CD4-positive, alpha-beta T cell (primary cell): ENCODE results near the gene HS2ST1. TPM values are rescaled to one million over a fixed set of nuclear protein-coding genes. Genes with fewer than 3 reads are reported as not detected.

Source experiments
- ATAC-seq: fragments of 200-7000 bp; cut with Tn5 transposase; one replicate; pipeline ENCODE4 v1.10.0; 2022; ENCODE audit warnings: mild to moderate bottlenecking; ENCODE audit not compliant: poor library complexity
- CTCF ChIA-PET: fragments of 350-600 bp; sonication (Branson Sonifier 250); formaldehyde crosslinking; loops from one replicate; lab custom pipeline; 2021; ENCODE audit warnings: antibody characterized with exemption, inconsistent platforms; lab: Charles Lee
- POLR2A ChIA-PET: fragments of 350-600 bp; sonication (Branson Sonifier 250); formaldehyde crosslinking; loops from one replicate; lab custom pipeline; 2021; ENCODE audit warnings: antibody characterized with exemption, inconsistent platforms; lab: Charles Lee
- DNase-seq, 14 experiments: peaks; one replicate each; pipeline ENCODE4 v3.0.0-alpha.2; 2013 to 2020; ENCODE audit warnings: mixed read lengths in 2 of 14
- H3K27ac ChIP-seq, 2 donors: one replicate each; pipeline versions ENCODE4 v1.5.1 to v1.7.0; 2013; ENCODE audit warnings: low read length in 2 of 2, low read depth in 1 of 2, mild to moderate bottlenecking in 1 of 2
- H3K27me3 ChIP-seq, 2 experiments: 1 replicate in 1 of 2; 2 replicates in 1 of 2; pipeline versions ENCODE4 v1.6.1 to v1.7.0; 2013; ENCODE audit warnings: low read length in 2 of 2, control low read depth in 1 of 2, mild to moderate bottlenecking in 1 of 2, moderate library complexity in 1 of 2; ENCODE audit not compliant: insufficient read depth in 2 of 2, control insufficient read depth in 1 of 2
- H3K36me3 ChIP-seq: one replicate; pipeline ENCODE4 v1.6.1; 2013; ENCODE audit warnings: low read length, control low read depth; ENCODE audit not compliant: insufficient read depth
- H3K4me1 ChIP-seq: one replicate; pipeline ENCODE4 v1.6.1; 2013; ENCODE audit warnings: low read length, control low read depth; ENCODE audit not compliant: insufficient read depth
- H3K4me3 ChIP-seq: one replicate; pipeline ENCODE4 v1.5.1; 2013; ENCODE audit warnings: mild to moderate bottlenecking, low read length, moderate library complexity
- H3K9me3 ChIP-seq, 2 experiments: 1 replicate in 1 of 2; 2 replicates in 1 of 2; pipeline versions ENCODE4 v1.6.1 to v1.7.0; 2013; ENCODE audit warnings: low read length in 2 of 2, mild to moderate bottlenecking in 2 of 2, control low read depth in 1 of 2, moderate library complexity in 1 of 2; ENCODE audit not compliant: control insufficient read depth in 1 of 2, insufficient read depth in 1 of 2
- H3K27ac Mint-ChIP-seq: one replicate; pipeline ENCODE4 v1.8.0; 2020; ENCODE audit warnings: mixed read lengths
- H3K27me3 Mint-ChIP-seq: one replicate; pipeline ENCODE4 v1.8.0; 2021; ENCODE audit warnings: mixed read lengths
- H3K36me3 Mint-ChIP-seq: one replicate; pipeline ENCODE4 v1.8.0; 2021; ENCODE audit warnings: low read depth, mixed read lengths
- H3K4me1 Mint-ChIP-seq: one replicate; pipeline ENCODE4 v1.8.0; 2021; ENCODE audit warnings: low read depth, mixed read lengths
- H3K4me3 Mint-ChIP-seq: one replicate; pipeline ENCODE4 v1.8.0; 2020; ENCODE audit warnings: mild to moderate bottlenecking, mixed read lengths
- H3K9me3 Mint-ChIP-seq: one replicate; pipeline ENCODE4 v1.8.0; 2020; ENCODE audit warnings: mixed read lengths
- CTCF ChIP-seq: fragments of 200-600 bp; IDR thresholded peaks from one replicate; pipeline ENCODE4 v1.8.0; 2022; ENCODE audit warnings: antibody characterized with exemption, mild to moderate bottlenecking
- intact Hi-C, 2 experiments: fragments of 100-400 bp; cut with DNase I in 1 of 2; cut with micrococcal nuclease in 1 of 2; formaldehyde crosslinking; loops; one replicate each; pipeline versions ENCODE4 v1.15.1 to v1.9.0; 2023 to 2025; cut with DNase I, micrococcal nuclease
- total RNA-seq, 174 experiments: library from RNA in 2 of 174; stranded (reverse) in 2 of 174; gene quantifications; one replicate each; pipeline ENCODE4 v1.2.3 and lab custom pipeline; 2021 to 2026

Gene HS2ST1
- total RNA-seq, 2 experiments from 2014 or later, result 6.7 to 6.9 TPM

- Mint-ChIP-seq H3K9me3 (no peaks in the 10 kb centered on the region), H3K4me3 (no peak overlapping the region), H3K27me3 (no peaks in the 10 kb centered on the region), H3K4me1 (no peaks in the 10 kb centered on the region), H3K27ac (no peak overlapping the region), H3K36me3 (no peaks in the 10 kb centered on the region)
- Histone ChIP-seq H3K36me3 (no peaks in the 10 kb centered on the region), H3K27ac (no peak overlapping the region), H3K4me3 (no peak overlapping the region), H3K27me3 (no peaks in the 10 kb centered on the region), H3K9me3 (no peaks in the 10 kb centered on the region), H3K4me1 (no peaks in the 10 kb centered on the region)
- POLR2A ChIA-PET, result no interaction called here
- DNase-seq (no peak), ATAC-seq (no peak)
- intact Hi-C loops, result no loop called here
- CTCF ChIA-PET, result no interaction called here
- TF ChIP-seq CTCF, result no peak
Measured at GRCh38 chr1:87119541-87120140, 205.2 kb downstream of the HS2ST1 start.

GRCh38 chr1:87120779-87121178 is 206.3 kb downstream of the HS2ST1 start:
- intact Hi-C loops, result no loop called here
- DNase-seq, result no peak
- no peak for TF ChIP-seq CTCF
- no peaks in the 10 kb centered on the region for H3K27me3 ChIP-seq
- no peaks in the 10 kb centered on the region for H3K4me1 Mint-ChIP-seq
- H3K9me3 ChIP-seq, result no peaks in the 10 kb centered on the region
- H3K27ac Mint-ChIP-seq, result no peak overlapping the region
- no peaks in the 10 kb centered on the region for H3K36me3 ChIP-seq
- no peaks in the 10 kb centered on the region for H3K36me3 Mint-ChIP-seq
- H3K27me3 Mint-ChIP-seq, result no peaks in the 10 kb centered on the region
- ATAC-seq, result no peak
- POLR2A ChIA-PET, result no interaction called here
- CTCF ChIA-PET, result no interaction called here
- H3K4me1 ChIP-seq, result no peaks in the 10 kb centered on the region
- no peak overlapping the region for H3K27ac ChIP-seq
- no peaks in the 10 kb centered on the region for H3K9me3 Mint-ChIP-seq
- no peak overlapping the region for H3K4me3 ChIP-seq
- no peak overlapping the region for H3K4me3 Mint-ChIP-seq

- Histone ChIP-seq H3K36me3 (no peaks in the 10 kb centered on the region), H3K27ac (no peak overlapping the region), H3K9me3 (no peaks in the 10 kb centered on the region), H3K27me3 (peaks cover 0 to 3% of the 10 kb centered on the region in 2 experiments), H3K4me3 (no peak overlapping the region), H3K4me1 (no peaks in the 10 kb centered on the region)
- CTCF ChIA-PET, result no interaction called here
- no peak for ATAC-seq
- Mint-ChIP-seq H3K36me3 (no peaks in the 10 kb centered on the region), H3K4me1 (no peaks in the 10 kb centered on the region), H3K27ac (no peak overlapping the region), H3K4me3 (no peak overlapping the region), H3K9me3 (no peaks in the 10 kb centered on the region), H3K27me3 (no peaks in the 10 kb centered on the region)
- no peak for DNase-seq
- intact Hi-C loops, result no loop called here
- TF ChIP-seq CTCF, result no peak
- POLR2A ChIA-PET, result no interaction called here
Measured at GRCh38 chr1:87121711-87122163, 207.3 kb downstream of the HS2ST1 start.
